NCI-H524 (cell line): Measurements from ENCODE around the gene PIAS4.
"Not testable (repeated sequence)": the region's sequence is repeated elsewhere in the genome, so short reads cannot be mapped to it uniquely, and the experiment has no call there.

Experiments
- DNase-seq, 2 experiments: peaks; one replicate each; lab custom pipeline; 2025; lab: John Stamatoyannopoulos, UW

Gene PIAS4

DNA sequence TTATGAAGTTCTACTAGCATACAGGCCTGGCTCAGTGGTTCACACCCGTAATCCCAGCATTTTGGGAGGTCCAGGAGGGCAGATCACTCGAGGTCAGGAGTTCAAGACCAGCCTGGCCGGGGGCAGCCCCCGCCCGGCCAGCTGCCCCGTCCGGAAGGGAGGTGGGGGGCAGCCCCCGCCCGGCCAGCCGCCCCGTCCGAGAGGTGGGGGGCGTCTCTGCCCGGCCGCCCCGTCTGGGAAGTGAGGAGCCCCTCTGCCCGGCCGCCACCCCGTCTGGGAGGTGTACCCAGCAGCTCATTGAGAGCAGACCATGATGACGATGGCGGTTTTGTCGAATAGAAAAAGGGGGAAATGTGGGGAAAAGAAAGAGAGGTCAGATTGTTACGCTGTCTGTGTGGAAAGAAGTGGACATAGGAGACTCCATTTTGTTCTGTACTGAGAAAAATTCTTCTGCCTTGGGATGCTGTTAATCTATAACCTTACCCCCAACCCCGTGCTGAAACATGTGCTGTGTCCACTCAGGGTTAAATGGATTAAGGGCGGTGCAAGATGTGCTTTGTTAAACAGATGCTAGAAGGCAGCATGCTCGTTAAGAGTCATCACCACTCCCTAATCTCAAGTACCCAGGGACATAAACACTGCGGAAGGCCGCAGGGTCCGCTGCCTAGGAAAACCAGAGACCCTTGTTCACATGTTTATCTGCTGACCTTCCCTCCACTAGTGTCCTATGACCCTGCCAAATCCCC is 8.7 kb upstream of the PIAS4 start:
- peak; percentile 47 to 81 for DNase-seq

DNA sequence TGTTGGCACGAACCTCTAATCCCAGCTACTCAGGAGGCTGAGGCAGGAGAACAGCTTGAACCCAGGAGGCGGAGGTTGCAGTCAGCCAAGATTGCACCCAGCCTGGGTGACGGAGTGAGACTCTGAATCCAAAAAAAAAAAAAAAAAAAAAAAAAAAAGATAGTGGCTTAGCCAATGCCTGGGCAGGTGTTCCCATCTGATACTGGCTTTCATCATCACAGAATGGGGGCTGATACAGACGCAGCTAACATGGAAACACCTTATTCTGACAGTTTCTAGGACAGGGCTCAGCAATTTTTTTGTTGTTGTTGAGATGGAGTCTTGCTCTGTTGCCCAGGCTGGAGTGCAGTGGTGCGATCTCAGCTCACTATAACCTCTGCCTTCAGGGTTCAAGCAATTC is 6.7 kb upstream of the PIAS4 start:
- not testable (repeated sequence) for DNase-seq

DNA sequence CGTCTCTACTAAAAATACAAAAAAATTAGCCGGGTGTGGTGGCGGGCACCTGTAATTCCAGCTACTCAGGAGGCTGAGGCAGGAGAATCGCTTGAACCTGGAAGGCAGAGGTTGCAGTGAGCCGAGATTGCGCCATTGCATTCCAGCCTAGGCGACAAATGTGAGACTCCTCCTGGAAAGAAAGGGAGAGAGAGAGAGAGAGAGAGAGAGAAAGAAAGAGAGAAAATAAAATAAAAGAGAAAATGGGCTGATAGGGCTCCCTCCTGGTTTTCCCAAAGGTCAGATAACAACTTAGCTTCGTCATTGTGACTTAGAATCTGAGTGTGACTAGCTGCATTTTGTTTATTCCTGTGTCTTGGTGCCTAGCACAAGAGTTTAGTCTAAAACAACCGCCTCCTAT is 2.1 kb upstream of the PIAS4 start:
- DNase-seq: not testable (repeated sequence)

DNA sequence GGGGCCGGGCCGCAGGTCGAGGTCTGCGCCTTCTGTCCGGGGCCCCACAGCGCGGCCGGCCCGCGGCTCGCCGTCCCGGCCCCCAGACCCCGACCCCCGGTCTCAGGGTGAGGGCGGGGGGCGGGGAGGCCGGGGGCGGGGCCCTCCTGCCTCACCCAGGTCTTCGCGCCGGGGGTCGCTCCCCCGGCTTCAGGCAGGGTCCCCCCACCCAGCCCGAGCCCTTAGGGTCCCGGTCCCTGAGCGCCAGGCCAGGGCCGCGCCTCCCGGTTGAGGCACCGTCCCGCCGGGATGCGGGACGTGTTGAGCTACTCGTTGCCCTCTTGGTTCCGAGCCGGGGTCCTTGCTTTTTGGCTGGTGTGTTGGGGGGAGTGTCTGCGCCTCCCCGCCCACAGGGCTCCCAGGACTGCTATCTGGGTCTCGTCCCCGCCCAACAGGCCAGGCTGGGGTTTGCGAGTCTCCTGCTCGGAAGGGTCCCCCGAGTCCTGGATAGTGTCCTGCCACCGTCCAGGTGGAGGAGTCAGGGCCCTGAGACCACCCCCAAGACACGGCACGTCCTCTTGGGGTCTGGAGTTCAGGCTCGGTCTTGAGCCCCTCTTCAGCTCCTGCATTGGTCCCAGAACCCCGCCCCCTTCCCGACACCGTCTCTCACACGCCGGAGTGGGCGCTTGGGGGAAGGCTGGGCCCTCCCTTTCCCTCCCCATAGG is 452 bp downstream of the PIAS4 start:
- peak in 1 of 2 experiments; percentile 25 for DNase-seq

DNA sequence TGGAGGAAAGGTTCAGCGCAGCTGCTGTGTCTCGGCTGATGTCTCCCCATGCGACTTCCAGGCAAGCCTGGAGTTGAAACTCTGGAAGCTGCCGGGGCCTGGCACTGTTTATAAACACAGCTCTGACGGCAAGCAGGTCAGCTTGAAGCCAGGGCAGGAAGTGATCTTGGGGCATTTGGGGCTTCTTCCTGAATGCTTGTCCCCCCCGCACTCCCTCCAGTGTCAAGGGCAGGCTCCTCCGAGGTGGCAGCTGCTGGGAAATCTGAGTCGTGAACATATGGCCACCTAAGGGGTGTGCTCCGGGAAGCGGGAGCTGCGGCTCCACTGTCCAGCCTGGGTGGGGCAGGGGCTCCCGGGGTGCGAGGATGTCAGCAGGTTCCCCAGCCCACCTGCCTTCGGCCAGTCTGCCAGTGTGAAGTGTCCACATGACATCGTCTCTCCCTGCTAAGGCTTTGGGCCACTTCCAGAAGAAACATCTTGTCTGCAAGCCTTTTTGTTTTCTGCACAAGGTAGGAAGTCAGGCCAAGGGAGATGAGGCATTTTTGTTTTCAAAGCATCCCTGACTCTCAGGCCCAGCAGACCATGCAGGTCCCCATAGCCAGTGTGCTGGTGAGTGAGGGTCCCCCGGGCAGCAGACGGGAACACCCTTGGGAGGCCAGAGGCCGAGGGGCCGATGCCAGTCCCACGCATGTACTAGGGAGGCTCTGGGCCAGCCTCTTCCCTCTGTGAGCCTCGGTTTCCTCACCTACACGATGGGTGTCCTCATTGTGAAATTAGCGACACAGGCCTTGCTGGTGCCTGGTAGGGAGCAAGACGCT is 2.7 kb downstream of the PIAS4 start:
- peak; percentile 86 to 95 for DNase-seq

DNA sequence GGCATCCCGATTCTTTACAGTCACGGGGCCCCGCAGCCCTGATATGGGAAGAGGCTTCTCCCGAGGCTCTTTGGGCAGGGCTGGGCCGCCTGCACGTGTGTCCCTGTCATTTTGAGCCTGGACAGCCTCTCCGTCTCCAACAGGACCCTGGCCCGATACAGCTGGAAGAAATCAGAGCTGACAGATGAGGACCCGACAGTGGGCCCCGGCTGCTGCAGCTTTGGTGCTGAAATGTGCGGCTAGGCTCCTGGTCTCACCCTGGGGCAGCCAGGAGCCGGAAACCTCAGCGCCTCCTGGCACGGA is 3.2 kb downstream of the PIAS4 start:
- DNase-seq: no peak

DNA sequence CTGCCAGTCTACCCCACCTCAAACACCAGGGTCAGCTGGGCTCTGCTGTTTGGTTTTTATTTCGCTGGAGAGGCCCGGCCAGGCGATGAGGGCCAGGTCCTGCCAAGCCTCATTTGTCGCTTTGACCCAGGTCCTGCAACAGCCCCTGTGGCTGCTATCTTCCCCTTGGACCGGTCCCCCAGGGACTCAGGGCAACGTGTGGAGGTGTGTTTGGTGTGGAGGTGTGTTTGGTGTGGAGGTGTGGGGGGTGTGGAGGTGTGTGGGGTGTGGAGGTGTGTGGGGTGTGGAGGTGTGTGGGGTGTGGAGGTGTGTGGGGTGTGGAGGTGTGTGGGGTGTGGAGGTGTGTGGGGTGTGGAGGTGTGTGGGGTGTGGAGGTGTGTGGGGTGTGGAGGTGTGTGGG is 3.9 kb downstream of the PIAS4 start:
- not testable (repeated sequence) for DNase-seq

DNA sequence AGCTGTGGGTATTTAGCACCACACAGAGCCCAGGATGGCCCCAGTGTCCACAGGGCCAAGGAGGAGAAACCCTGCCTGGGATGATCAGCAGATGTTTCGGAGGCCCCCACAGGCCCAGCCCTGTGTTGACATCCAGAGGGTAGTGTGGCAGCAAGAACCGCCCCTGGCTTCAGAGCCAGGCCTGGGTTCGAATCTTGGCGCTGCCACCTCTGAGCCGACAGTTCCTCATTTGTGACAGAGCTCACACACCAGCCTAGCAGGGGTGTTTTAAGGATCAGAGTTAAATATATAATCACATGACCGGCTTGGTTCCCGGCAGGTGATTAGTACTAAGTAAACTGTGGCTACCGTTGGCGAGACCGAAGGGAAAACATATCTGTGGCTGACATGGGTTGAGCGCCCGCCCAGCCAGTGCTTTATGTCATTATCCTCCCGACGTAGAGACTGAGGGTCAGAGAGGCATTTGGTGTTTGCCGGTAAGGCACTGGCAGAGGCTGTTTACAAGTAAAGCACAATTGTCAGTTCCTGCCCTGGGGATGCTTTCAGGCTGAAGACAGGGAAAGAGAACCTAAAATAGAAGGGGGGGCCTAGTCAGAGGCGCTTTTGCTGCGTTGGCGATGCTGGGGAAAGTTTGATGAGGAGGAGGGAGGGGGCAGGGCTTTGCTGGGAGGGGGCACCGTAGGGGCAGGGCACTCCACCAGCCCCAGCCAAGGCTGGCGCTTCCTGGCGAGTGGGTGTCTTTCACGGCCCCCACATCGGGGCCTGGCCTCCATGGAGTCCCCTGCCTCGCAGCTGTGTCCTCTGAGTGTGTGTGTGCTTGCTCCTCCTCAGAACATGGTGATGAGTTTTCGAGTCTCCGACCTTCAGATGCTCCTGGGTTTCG is 4.8 kb downstream of the PIAS4 start:
- no peak for DNase-seq

DNA sequence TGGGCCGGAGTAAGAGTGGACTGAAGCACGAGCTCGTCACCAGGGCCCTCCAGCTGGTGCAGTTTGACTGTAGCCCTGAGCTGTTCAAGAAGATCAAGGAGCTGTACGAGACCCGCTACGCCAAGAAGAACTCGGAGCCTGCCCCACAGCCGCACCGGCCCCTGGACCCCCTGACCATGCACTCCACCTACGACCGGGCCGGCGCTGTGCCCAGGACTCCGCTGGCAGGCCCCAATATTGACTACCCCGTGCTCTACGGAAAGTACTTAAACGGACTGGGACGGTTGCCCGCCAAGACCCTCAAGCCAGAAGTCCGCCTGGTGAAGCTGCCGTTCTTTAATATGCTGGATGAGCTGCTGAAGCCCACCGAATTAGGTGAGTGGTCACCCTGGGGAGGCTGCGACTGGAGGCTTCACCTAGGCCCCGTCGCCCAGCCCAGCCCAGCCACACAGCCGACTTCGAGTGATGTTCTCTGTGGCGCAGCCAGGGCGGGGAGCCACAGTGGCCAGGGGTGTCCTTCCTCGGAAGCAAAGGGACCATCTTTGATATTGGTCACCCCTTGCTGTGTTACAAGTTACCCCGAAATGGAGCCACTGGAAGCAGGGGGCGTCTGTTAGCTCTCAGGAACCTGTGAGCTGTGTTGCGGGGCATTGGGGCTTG is 5.6 kb downstream of the PIAS4 start:
- no peak for DNase-seq

DNA sequence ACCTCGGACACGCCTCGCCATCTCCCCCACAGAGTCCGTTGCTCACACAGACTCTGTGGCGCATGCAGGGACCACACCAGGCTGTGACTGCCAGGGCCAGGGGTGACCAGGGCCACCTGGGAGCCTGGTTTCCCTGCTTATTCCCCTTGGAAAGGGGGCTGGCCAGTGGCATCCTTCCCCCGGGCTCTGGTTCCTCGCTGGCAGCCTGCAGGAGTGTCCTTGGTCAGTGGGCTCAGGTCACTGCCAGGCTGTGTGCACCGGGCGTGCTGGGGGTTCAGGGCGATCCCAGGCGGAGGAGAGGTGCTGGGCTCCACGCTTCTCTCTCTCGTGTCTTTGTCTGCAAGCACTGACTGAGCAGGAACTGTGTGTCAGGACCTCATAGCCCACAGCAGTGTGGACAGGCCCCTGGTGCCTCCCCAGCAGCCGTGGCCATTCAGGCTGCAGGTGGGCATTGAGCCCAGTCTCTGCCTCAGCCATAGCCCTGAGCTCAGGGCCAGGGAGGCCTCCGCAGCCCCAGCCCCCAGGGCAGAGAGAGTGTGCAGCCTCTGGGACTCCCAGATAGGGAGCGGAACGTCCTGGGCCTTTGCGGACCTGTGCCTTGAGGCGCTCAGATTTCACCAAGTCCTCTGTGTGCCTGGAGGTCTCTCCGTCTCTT is 6.5 kb downstream of the PIAS4 start:
- no peak for DNase-seq

DNA sequence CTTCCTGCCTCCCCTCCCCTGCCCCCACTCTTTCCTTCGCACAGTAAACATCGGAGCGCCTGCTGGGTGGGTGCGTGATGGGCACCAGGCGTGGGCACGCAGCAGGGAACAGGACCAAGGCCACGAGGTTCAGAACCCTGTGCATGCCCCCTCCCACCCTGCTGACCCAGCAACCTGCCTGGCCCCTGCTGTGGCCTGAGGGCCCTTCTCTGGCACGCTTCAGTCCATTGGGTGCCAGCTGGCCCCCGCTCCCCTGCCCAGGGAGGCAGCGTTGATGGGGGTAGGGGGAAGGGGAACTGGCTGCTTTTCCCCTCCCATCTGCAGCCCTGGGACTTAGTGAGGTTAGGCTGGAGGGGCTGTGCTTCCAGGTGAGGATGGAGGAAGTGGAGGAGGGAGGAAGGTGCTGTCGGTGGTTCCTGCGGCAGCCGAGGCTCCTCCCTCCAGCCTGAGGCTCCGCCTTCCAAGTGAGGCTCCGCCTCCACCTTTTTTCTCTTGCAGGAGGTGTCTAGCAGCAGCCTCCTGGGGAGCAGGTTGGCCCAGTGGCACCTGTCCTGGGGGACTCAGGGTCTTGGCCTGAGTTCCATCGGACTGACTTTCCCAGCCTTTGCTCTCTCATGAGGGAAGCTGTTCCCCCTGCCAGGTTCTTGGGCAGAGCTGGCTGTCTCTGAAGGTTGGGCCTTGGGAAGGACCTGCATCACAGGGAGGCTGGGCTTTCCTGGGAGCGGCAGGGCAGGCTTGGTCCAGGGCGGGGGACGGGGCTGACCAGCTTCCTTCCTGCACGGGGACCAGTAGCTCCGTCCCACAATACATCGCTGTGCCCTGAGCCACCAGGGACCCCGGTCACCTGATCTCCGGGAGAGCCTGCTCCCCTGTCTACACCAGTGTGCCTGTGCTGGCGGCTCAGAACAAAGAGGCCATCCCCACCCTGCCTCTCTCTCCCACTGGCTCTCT is 7.3 kb downstream of the PIAS4 start:
- no peak for DNase-seq

DNA sequence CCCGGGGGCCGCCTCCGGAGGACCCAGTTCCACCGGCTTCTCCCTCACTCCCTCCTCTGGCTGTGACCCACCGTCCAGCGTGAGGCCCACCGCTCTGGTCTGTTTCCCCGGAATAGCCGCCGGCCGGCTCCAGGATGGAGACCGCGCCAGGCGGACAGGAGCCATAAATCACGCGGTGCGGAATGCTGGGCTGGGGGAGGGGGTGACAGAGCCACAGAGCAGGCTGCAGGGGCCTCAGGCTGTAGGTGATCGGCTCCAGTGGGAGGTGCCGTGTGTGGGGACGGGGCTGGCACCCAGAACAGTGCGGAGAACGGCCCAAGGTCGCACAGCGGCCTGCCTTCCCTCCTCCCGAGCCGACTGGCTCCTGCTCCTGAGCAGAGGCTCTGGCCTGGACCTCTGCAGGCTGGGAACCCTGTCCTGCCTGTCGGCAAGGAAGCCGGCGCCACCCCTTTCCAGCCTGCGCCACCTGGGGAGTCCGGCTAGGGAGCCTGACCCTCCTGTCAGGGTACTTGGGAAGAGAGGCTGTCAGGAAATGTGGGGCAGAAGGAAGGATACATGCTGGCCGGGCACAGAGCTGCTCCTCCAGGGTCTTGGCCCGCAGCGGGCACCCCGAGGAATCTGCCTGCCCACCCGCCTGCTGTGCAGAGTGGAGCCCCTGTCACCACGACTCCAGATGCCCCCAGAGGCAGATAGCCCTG is 8.3 kb downstream of the PIAS4 start:
- DNase-seq: no peak

DNA sequence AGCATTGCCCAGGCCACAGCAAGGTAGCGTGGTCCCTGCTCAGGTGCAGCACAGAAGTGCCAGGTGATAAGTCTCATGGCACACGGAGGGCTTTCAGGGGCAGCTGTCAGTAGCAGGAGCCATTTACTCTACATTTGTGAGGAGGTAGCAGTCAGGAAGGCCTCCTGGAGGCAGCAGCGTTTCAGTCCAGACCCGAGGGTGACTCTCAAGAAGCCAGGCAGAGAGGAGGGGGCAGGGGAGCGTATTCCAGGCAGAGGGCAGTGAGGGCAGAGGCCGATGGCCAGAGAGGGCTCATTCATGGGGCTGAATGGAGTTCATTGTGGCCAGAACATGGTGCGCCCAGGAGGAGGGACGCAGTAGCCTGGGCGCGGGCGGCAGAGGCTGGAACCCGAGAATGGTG is 8.9 kb downstream of the PIAS4 start:
- DNase-seq: no peak

DNA sequence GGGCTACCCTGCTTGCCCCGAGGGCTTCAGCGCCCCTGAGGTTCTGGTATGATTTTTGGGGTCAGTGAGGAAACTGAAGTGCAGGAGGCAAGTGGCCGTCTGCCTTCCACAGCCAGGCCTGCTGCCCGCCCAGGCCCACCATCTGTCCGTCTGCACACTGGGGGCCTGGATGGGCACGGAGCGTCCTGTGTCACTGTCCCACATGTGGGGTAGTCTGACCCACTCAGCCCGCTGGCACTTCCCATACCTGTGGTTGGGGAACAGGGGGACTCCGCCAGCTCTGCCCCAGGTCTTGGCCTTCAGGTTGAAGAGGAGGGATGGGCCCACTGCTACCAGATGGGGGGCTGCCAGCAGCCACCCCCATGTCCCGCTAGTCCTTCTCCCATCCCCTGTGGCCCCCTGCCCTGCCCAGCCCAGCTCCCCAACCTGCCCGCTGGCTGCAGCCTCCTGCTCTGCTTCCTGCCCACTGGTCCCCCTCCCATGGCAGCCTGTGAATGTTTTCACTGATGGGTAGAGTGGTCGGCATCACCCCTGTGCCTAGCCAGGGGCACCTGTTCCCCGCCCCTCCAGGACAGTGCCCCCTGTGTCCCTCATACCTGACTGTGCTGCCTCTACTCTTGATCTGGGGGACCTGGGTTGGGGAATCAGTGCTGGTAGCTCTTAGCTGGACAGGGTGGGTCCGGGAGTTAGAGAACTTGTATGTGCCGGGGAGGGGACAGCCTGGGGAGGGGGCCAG is 9.5 kb downstream of the PIAS4 start:
- no peak for DNase-seq

DNA sequence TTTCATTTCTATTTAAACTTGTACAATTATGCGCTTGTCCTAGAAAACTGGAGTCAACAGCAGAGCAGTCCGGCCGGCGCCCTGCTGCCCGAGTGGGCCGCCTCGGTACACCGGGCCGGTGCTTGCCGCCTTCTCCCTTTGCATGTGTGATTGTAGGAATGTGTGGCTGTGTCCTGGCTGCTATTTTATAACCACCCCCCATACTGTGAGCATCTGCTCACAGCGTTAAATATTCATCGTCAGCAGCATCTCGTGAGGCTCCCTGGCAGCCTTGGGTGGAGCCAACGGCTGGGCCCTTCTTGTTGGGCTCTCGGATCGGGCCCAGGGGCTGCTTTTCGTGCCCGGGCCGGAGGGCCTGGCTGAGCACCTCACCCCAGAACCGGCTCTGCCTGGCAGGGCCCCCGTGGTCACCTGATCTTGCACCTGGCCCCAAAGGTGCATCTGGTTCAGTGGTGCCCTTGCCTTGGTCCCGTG is 10.6 kb downstream of the PIAS4 start:
- no peak for DNase-seq

DNA sequence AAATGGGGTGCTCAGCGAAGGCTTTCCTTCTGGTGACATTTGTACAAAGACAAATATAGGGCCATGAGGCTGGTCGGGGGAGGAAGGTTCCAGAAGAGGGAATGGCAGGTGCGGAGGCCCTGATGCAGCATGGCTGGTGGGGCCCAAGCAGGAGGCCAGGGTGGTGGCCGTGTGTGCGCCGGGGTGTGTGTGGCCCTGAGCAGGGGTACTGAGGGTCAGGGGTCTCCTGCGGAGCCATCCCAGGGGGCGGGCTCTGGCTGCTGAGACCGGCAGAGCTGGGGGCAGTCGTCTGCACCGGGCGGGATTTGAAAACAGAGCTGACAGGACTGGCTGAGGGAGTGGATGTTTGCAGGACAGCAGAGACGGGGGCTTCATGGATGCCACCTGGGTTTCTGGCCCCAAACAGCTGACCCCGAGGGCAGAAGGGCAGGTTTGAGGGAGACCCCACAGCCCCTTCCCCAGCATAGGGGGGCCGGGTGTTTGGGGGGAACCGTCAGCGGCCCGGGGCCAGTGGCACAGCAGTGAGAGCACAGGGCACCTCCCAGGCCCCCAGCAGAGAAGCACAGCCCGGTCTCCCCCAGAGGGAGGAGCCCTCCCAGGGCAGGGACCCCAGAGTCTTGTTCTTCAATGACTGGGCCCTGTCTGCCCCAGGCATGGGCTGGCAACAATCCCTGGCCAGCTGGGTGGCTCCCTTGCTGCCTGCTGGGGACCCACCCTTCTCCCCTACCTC is 11.4 kb downstream of the PIAS4 start:
- no peak for DNase-seq

DNA sequence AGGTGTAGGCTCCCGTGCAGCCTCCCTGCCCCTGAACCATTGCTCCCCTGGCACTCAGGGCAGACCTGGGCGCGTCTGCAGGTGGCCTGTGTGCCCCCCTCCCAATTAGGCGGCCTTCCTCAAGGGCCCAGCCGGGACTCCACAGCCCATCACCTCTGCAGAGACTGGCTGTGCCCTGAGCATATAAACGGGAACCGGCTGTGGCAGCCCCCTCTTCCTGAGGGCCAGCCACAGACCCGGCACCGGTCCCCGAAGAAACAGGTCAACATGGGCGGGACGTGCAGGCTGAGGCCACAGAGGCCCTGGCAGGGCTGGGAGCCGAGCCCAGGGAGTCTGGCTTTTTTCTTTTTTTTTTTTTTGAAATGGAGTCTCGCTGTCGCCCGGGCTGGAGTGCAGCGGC is 12.0 kb downstream of the PIAS4 start:
- no peak for DNase-seq
